Karpas-422 (cell line): ENCODE results near the gene OSBP2. TPM values are rescaled to one million over a fixed set of nuclear protein-coding genes. Genes with fewer than 3 reads are reported as not detected.

Experiments used
- DNase-seq: peaks from one replicate; pipeline ENCODE4 v3.0.0-alpha.2; 2015
- H2AFZ ChIP-seq: fragments of 200-600 bp; sonication (generic); 2 replicates; pipeline ENCODE4 v1.6.1; 2014; ENCODE audit warnings: antibody characterized with exemption, low read length, mixed read lengths
- H3K27ac ChIP-seq: fragments of 200-600 bp; sonication (generic); 2 replicates; pipeline ENCODE4 v1.5.1; 2014; ENCODE audit warnings: mild to moderate bottlenecking, low read length, moderate library complexity
- H3K27me3 ChIP-seq: fragments of 200-600 bp; sonication (generic); 2 replicates; pipeline ENCODE4 v1.6.1; 2014; ENCODE audit warnings: low read length, mixed read lengths
- H3K36me3 ChIP-seq: fragments of 200-600 bp; sonication (generic); 2 replicates; pipeline ENCODE4 v1.6.1; 2014; ENCODE audit warnings: low read length, mixed read lengths; ENCODE audit not compliant: insufficient read depth
- H3K4me1 ChIP-seq: fragments of 200-600 bp; sonication (generic); 2 replicates; pipeline ENCODE4 v1.6.1; 2014; ENCODE audit warnings: mild to moderate bottlenecking, low read length, mixed read lengths
- H3K4me2 ChIP-seq: fragments of 200-600 bp; sonication (generic); 2 replicates; pipeline ENCODE4 v1.6.1; 2014; ENCODE audit warnings: low read length, low read depth, mild to moderate bottlenecking; ENCODE audit not compliant: poor library complexity, severe bottlenecking
- H3K4me3 ChIP-seq: fragments of 200-600 bp; sonication (generic); 2 replicates; pipeline ENCODE4 v1.5.1; 2014; ENCODE audit warnings: mild to moderate bottlenecking, antibody characterized with exemption, low read length, mixed read lengths
- H3K79me2 ChIP-seq: fragments of 200-600 bp; sonication (generic); 2 replicates; pipeline ENCODE4 v1.6.1; 2014; ENCODE audit warnings: mild to moderate bottlenecking, low read length, mixed read lengths
- H3K9ac ChIP-seq: fragments of 200-600 bp; sonication (generic); 2 replicates; pipeline ENCODE4 v1.6.0; 2014; ENCODE audit warnings: low read length
- H3K9me2 ChIP-seq: fragments of 200-600 bp; sonication (generic), shearing (Covaris generic); replicated peaks from 2 replicates; pipeline ENCODE4 v1.6.0; 2014; ENCODE audit warnings: mild to moderate bottlenecking, low read length, moderate library complexity; ENCODE audit not compliant: insufficient read depth
- H3K9me3 ChIP-seq: fragments of 300-700, 200-600 bp; sonication (generic); 2 replicates; pipeline ENCODE4 v1.6.1; 2014; ENCODE audit warnings: low read length, mixed read lengths
- H4K20me1 ChIP-seq: fragments of 200-600 bp; sonication (generic); 2 replicates; pipeline ENCODE4 v1.6.1; 2014; ENCODE audit warnings: mild to moderate bottlenecking, antibody characterized with exemption, low read length, low read depth; ENCODE audit not compliant: insufficient read depth
- total RNA-seq: library from RNA; depleted of rRNA; stranded (reverse); fragments of >200 nt; shearing (Covaris generic); gene quantifications from 2 replicates; pipeline ENCODE4 v1.2.3, GENCODE V29; 2014; ENCODE audit warnings: low replicate concordance

Gene OSBP2
- total RNA-seq, 1 experiment from 2014 or later: 0.07 TPM

- Histone ChIP-seq H3K4me2 (no peak overlapping the region), H3K27me3 (no peaks in the 10 kb centered on the region), H3K79me2 (no peaks in the 10 kb centered on the region), H3K4me1 (no peaks in the 10 kb centered on the region), H3K27ac (no peak overlapping the region), H3K4me3 (no peak overlapping the region), H3K9me3 (no peaks in the 10 kb centered on the region), H3K36me3 (no peaks in the 10 kb centered on the region), H3K9ac (no peak overlapping the region), H4K20me1 (no peaks in the 10 kb centered on the region), H3K9me2 (no peaks in the 10 kb centered on the region), H2AFZ (no peak overlapping the region)
- DNase-seq: no peak
Measured at GRCh38 chr22:30801695-30802094, 107.0 kb downstream of the OSBP2 start.

GRCh38 chr22:30802202-30803166, 107.8 kb downstream of the OSBP2 start:
- Histone ChIP-seq H3K27ac (no peak overlapping the region), H3K4me1 (no peaks in the 10 kb centered on the region), H3K36me3 (no peaks in the 10 kb centered on the region), H2AFZ (no peak overlapping the region), H4K20me1 (no peaks in the 10 kb centered on the region), H3K9ac (no peak overlapping the region), H3K27me3 (no peaks in the 10 kb centered on the region), H3K79me2 (no peaks in the 10 kb centered on the region), H3K9me2 (no peaks in the 10 kb centered on the region), H3K9me3 (no peaks in the 10 kb centered on the region), H3K4me3 (no peak overlapping the region), H3K4me2 (no peak overlapping the region)
- peak; percentile 66 for DNase-seq

- Histone ChIP-seq H3K9me3 (no peaks in the 10 kb centered on the region), H3K36me3 (no peaks in the 10 kb centered on the region), H3K79me2 (no peaks in the 10 kb centered on the region), H3K4me2 (no peak overlapping the region), H3K4me3 (no peak overlapping the region), H3K4me1 (no peaks in the 10 kb centered on the region), H3K27ac (no peak overlapping the region), H2AFZ (no peak overlapping the region), H4K20me1 (no peaks in the 10 kb centered on the region), H3K27me3 (no peaks in the 10 kb centered on the region), H3K9ac (no peak overlapping the region), H3K9me2 (no peaks in the 10 kb centered on the region)
- no peak for DNase-seq
Measured at GRCh38 chr22:30803679-30804078, 109.0 kb downstream of the OSBP2 start.

GRCh38 chr22:30804626-30805025, 110.0 kb downstream of the OSBP2 start:
- Histone ChIP-seq H3K4me3 (no peak overlapping the region), H3K36me3 (no peaks in the 10 kb centered on the region), H3K9me3 (no peaks in the 10 kb centered on the region), H3K27me3 (no peaks in the 10 kb centered on the region), H4K20me1 (no peaks in the 10 kb centered on the region), H2AFZ (no peak overlapping the region), H3K4me1 (no peaks in the 10 kb centered on the region), H3K79me2 (no peaks in the 10 kb centered on the region), H3K27ac (no peak overlapping the region), H3K4me2 (no peak overlapping the region), H3K9me2 (no peaks in the 10 kb centered on the region), H3K9ac (no peak overlapping the region)
- no peak for DNase-seq

GRCh38 chr22:30806391-30806861, 111.8 kb downstream of the OSBP2 start:
- H3K27ac ChIP-seq: no peak overlapping the region
- H3K36me3 ChIP-seq: no peaks in the 10 kb centered on the region
- H3K4me2 ChIP-seq: no peak overlapping the region
- no peak overlapping the region for H3K4me3 ChIP-seq
- H3K27me3 ChIP-seq: no peaks in the 10 kb centered on the region
- H4K20me1 ChIP-seq: no peaks in the 10 kb centered on the region
- no peak overlapping the region for H3K9ac ChIP-seq
- H3K79me2 ChIP-seq: no peaks in the 10 kb centered on the region
- no peaks in the 10 kb centered on the region for H3K9me3 ChIP-seq
- no peaks in the 10 kb centered on the region for H3K9me2 ChIP-seq
- no peak for DNase-seq
- H3K4me1 ChIP-seq: no peaks in the 10 kb centered on the region
- no peak overlapping the region for H2AFZ ChIP-seq

- H3K4me2 ChIP-seq: no peak overlapping the region
- no peak overlapping the region for H2AFZ ChIP-seq
- H3K27ac ChIP-seq: no peak overlapping the region
- H3K4me1 ChIP-seq: no peaks in the 10 kb centered on the region
- no peaks in the 10 kb centered on the region for H3K36me3 ChIP-seq
- no peak overlapping the region for H3K4me3 ChIP-seq
- H4K20me1 ChIP-seq: no peaks in the 10 kb centered on the region
- no peaks in the 10 kb centered on the region for H3K27me3 ChIP-seq
- no peaks in the 10 kb centered on the region for H3K79me2 ChIP-seq
- no peaks in the 10 kb centered on the region for H3K9me2 ChIP-seq
- no peak overlapping the region for H3K9ac ChIP-seq
- no peaks in the 10 kb centered on the region for H3K9me3 ChIP-seq
- DNase-seq: no peak
Measured at GRCh38 chr22:30809086-30809485, 114.4 kb downstream of the OSBP2 start.

- no peaks in the 10 kb centered on the region for H3K27me3 ChIP-seq
- H3K9ac ChIP-seq: no peak overlapping the region
- no peak overlapping the region for H3K4me3 ChIP-seq
- no peak overlapping the region for H3K4me2 ChIP-seq
- no peaks in the 10 kb centered on the region for H3K4me1 ChIP-seq
- H3K79me2 ChIP-seq: no peaks in the 10 kb centered on the region
- no peaks in the 10 kb centered on the region for H3K9me2 ChIP-seq
- DNase-seq: no peak
- no peak overlapping the region for H3K27ac ChIP-seq
- no peaks in the 10 kb centered on the region for H4K20me1 ChIP-seq
- H3K36me3 ChIP-seq: no peaks in the 10 kb centered on the region
- H3K9me3 ChIP-seq: no peaks in the 10 kb centered on the region
- H2AFZ ChIP-seq: no peak overlapping the region
Measured at GRCh38 chr22:30810105-30810504, 115.4 kb downstream of the OSBP2 start.

- Histone ChIP-seq H4K20me1 (no peaks in the 10 kb centered on the region), H3K4me3 (no peak overlapping the region), H3K9me3 (no peaks in the 10 kb centered on the region), H3K4me2 (no peak overlapping the region), H3K27me3 (no peaks in the 10 kb centered on the region), H3K36me3 (no peaks in the 10 kb centered on the region), H3K9me2 (no peaks in the 10 kb centered on the region), H2AFZ (no peak overlapping the region), H3K9ac (no peak overlapping the region), H3K4me1 (no peaks in the 10 kb centered on the region), H3K79me2 (no peaks in the 10 kb centered on the region), H3K27ac (no peak overlapping the region)
- no peak for DNase-seq
Measured at GRCh38 chr22:30813936-30814335, 119.3 kb downstream of the OSBP2 start.
